Brain microvascular endothelial cell (primary cell): ENCODE results near the gene EPB41L4B.
A peak's percentile ranks its signal among the peaks of the same experiment; 100 is the strongest.
"Not testable (repeated sequence)": the region's sequence is repeated elsewhere in the genome, so short reads cannot be mapped to it uniquely, and the experiment has no call there.

Experiments
- DNase-seq: peaks from one replicate; pipeline ENCODE4 v3.0.0-alpha.2; 2020
- H3K27ac ChIP-seq: fragments of 250-450 bp; sonication (Bioruptor Pico); 2 replicates; pipeline ENCODE4 v1.5.1; 2020; ENCODE audit warnings: mild to moderate bottlenecking, moderate library complexity
- H3K27me3 ChIP-seq: fragments of 250-450 bp; sonication (Bioruptor Pico); replicated peaks from 2 replicates; pipeline ENCODE4 v1.5.1; 2020; ENCODE audit warnings: mild to moderate bottlenecking
- H3K36me3 ChIP-seq: fragments of 250-450 bp; sonication (Bioruptor Pico); replicated peaks from 2 replicates; pipeline ENCODE4 v1.5.1; 2020; ENCODE audit warnings: mild to moderate bottlenecking
- H3K4me3 ChIP-seq: 2 replicates; pipeline ENCODE4 v1.5.1; 2011; ENCODE audit warnings: low read depth, mild to moderate bottlenecking, control low read depth, low read length, moderate library complexity
- in situ Hi-C: cut with HindIII; loops from 2 replicates; pipeline ENCODE4 v1.10.0; 2017; ENCODE audit warnings: low sequenced_read_pairs, low pct_ligation_motif_present
- TF ChIP-seq, protein P1 (sequence below): IDR thresholded peaks from 2 replicates; pipeline ENCODE4 v1.5.1; 2011; ENCODE audit warnings: low read depth, mild to moderate bottlenecking, moderate library complexity, low read length, control low read depth, inconsistent platforms; ENCODE audit errors: missing control alignments

The EPB41L4B gene

DNA sequence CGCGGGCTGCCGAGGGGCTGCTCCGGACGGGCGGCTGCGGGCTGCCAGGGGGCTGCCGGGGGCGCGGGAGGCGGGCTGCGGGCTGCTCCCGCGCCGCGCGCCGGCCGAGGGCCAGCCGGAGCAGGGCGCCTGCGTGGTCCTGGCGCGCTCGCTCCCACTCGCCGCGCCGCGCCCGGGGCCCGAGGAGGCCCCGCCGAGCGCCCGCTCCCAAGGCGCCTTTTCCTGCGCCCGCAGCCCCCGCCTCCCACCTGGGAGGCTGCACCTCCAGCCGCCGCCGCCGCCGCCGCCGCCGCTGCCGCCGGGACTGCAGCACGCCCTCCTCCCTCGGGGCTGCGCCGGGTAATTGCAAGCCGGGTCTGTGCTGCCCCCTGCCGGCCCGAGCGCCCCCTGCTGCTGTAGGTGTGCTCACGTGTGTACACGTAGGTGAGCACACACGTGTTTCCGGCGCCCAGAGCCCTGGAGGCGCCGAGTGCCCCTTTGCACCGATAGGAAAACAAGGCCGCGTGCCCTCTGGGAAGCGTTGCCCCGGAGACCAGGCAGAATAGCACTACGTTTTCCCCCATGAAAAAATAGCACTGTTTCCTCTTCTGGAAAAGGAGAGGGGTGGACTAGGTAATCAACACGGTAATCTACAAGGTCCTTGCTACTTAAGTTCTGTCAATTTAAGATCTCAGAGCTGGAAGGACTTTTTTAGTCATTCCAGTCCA lies at the start of gene EPB41L4B:
TSS of gene EPB41L4B (minus strand) at position 318 of the 707 bp plus-strand sequence. CDS start 613 bp downstream, outside the sequence.
- in situ Hi-C loops = no loop called here
- Histone ChIP-seq H3K4me3 (peak within 1 kb of the TSS; percentile 39), H3K27me3 (peaks cover 21% of the 10 kb centered on the region), H3K27ac (no peak within 1 kb of the TSS), H3K36me3 (no peaks in the 10 kb centered on the region)
- TF ChIP-seq, protein P1, sequence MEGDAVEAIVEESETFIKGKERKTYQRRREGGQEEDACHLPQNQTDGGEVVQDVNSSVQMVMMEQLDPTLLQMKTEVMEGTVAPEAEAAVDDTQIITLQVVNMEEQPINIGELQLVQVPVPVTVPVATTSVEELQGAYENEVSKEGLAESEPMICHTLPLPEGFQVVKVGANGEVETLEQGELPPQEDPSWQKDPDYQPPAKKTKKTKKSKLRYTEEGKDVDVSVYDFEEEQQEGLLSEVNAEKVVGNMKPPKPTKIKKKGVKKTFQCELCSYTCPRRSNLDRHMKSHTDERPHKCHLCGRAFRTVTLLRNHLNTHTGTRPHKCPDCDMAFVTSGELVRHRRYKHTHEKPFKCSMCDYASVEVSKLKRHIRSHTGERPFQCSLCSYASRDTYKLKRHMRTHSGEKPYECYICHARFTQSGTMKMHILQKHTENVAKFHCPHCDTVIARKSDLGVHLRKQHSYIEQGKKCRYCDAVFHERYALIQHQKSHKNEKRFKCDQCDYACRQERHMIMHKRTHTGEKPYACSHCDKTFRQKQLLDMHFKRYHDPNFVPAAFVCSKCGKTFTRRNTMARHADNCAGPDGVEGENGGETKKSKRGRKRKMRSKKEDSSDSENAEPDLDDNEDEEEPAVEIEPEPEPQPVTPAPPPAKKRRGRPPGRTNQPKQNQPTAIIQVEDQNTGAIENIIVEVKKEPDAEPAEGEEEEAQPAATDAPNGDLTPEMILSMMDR = peak; percentile 89
- DNase-seq = peak; percentile 57

DNA sequence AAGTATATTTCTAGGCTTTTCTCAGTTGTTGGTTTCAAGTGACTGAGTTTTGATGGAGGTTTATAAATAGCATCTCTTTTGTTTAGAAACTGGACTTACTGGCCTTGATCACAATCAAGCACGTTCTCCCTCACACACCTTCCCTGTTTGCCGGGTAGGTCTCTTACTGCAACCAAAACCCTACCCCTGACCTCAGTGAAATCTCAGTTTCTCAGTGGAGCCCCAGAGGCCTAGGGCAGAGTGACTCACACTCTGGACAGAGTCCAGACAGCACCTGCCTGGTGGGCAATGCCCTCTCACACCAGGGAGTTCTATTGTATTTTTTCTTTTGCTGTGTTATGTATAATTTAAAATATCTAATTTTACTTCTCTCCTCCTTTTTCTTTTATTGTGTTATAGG lies 48.4 kb upstream of the EPB41L4B start:
- no peak for DNase-seq
- TF ChIP-seq, protein P1 = no peak
- Histone ChIP-seq H3K4me3 (no peak overlapping the region), H3K27ac (no peak overlapping the region), H3K27me3 (no peaks in the 10 kb centered on the region), H3K36me3 (no peaks in the 10 kb centered on the region)
- in situ Hi-C loops = no loop called here

DNA sequence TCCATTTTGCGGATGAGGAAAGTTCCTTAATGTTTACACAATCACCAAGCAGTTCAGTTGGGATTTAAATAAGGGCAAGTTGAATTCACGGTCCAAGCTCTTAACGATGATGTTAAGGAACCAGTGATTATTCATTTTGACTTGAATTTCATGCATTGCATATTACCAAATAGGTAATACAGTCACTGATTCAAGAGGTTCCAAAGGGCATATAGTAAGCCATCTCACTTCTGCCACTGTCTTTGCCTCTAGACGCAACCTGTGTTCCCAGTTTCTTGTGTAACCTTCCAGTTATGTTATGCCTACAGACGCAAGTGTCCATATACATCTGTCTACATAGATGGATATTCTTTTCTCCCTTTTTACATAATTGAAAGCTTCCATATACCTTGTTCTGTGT lies 39.9 kb upstream of the EPB41L4B start:
- Histone ChIP-seq H3K27me3 (no peaks in the 10 kb centered on the region), H3K36me3 (no peaks in the 10 kb centered on the region), H3K4me3 (no peak overlapping the region), H3K27ac (no peak overlapping the region)
- TF ChIP-seq, protein P1 = no peak
- DNase-seq = no peak
- in situ Hi-C loops = no loop called here

DNA sequence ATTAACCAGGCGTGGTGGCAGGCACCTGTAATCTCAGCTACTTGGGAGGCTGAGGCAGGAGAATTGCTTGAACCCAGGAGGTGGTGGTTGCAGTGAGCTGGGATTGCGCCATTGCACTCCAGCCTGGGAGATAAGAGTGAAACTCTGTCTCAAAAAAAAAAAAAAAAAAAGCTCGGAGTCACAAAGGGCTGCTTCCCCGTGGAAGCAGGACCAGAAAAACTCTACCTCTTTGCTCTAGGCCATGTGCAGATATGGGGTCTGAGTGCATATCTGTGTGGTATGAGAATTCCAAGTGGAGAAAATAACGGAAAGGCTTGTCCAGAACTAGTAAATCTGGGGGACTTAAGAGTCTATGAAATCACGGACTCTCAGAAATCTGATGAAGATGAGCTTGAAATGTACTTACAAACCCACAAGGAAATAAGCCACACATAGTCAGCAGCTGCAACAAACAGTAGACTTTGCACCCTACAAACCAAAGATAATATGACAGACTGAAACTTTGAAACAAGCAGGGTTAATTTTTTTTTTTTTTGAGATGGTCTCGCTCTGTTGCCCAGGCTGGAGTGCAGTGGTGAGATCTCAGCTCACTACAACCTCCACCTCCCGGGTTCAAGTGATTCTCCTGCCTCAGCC lies 38.2 kb upstream of the EPB41L4B start:
- H3K27ac ChIP-seq, H3K36me3 ChIP-seq, in situ Hi-C loops, H3K27me3 ChIP-seq, DNase-seq, H3K4me3 ChIP-seq: not testable (repeated sequence)

DNA sequence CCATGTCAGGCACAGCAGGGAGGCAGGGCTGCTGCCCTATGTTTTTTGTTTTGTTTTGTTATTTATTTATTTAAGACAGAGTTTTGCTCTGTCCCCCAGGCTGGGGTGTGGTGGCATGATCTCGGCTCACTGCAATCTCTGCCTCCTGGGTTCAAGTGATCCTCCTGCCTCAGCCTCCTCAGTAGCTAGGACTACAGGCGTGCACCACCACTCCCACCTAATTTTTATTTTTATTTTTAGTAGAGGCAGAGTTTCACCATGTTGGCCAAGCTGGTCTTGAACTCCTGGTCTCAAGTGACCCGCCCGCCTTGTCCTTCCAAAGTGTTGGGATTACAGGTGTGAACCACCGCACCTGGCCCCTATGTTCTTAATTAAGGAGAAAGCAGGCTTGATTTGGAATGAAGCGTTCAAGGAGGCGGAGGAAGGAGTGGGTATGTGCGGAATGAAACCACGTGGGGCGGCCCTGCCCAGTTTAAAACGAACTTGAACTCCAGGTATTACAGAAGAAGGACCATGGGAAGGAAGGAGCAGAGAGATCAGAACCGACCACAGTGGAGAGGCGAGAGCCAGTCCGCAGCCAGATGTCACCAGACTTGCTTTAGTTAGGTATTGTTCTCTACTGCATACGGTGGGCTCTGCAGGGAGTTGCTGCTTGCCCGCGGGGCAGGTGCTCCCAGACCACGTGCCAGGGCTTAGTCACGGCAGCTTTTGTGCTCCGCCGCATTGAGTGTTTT lies 34.9 kb upstream of the EPB41L4B start:
- Histone ChIP-seq H3K4me3 (no peak overlapping the region), H3K27me3 (no peaks in the 10 kb centered on the region), H3K36me3 (no peaks in the 10 kb centered on the region), H3K27ac (no peak overlapping the region)
- TF ChIP-seq, protein P1 = no peak
- no peak for DNase-seq
- in situ Hi-C loops = no loop called here

DNA sequence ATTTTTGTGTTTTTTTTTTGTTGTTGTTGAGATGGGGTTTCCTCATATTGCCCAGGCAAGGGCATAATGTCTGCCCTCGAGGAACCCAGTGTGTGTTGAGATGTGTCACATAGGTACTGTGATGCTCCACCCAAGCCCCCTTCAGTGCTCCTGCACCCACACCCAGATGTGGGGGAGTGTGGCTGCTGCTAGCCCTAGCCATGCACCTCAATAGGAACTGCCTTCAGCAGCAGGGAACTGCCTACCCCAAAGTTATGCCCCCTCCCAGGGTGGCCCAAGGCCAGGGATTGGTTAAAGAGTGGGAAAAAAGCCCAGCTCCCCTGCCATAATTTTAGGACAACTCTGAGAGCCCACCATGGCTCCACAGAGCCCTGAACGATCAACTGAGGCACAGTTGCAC lies 33.3 kb upstream of the EPB41L4B start:
- no peaks in the 10 kb centered on the region for H3K36me3 ChIP-seq
- H3K27ac ChIP-seq = no peak overlapping the region
- no peak for DNase-seq
- H3K27me3 ChIP-seq = no peaks in the 10 kb centered on the region
- in situ Hi-C loops = no loop called here
- H3K4me3 ChIP-seq = no peak overlapping the region
- TF ChIP-seq, protein P1 = no peak
